Coronary artery (tissue), 2 donors: ENCODE measurements around the gene MSX1.

Source experiments
- DNase-seq: peaks from one replicate; pipeline ENCODE4 v3.0.0-alpha.2; 2017; ENCODE audit warnings: low spot score
- H3K27ac ChIP-seq, 2 donors: fragments of 200-600 bp; sonication (generic); one replicate each; pipeline ENCODE4 v1.5.1; 2016 to 2019
- H3K4me3 ChIP-seq: fragments of 200-600 bp; sonication (generic); 2 replicates; pipeline ENCODE4 v1.5.1; 2016; ENCODE audit warnings: mild to moderate bottlenecking, moderate library complexity
- TF ChIP-seq, protein P1 (sequence below): fragments of 200-600 bp; sonication (generic); IDR thresholded peaks from one replicate; pipeline ENCODE4 v1.5.1; 2019; ENCODE audit warnings: antibody characterized with exemption

MSX1 gene

DNA sequence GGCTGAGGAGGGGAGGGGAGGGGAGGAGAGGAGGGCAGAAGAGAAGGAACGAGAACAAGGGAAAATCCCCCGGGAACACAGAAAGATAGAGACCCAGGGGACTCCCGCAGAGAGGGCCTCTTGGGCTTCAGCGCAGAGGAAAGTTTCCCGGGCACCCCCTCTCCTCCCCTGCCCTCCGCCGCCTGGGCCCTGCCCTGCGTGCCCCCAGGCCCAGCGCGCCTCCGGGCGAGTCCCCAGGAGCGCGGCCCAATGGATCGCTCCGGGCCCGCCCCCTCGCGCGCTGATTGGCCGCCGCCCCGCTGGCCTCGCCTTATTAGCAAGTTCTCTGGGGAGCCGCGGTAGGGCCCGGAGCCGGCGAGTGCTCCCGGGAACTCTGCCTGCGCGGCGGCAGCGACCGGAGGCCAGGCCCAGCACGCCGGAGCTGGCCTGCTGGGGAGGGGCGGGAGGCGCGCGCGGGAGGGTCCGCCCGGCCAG, at the start of gene MSX1:
Gene MSX1 (plus strand): TSS at position 341 of the 474 bp plus-strand sequence. CDS start 235 bp downstream, outside the sequence.
- H3K4me3 ChIP-seq: peak within 1 kb of the TSS; percentile 83
- peak; percentile 87 for DNase-seq
- TF ChIP-seq, protein P1, sequence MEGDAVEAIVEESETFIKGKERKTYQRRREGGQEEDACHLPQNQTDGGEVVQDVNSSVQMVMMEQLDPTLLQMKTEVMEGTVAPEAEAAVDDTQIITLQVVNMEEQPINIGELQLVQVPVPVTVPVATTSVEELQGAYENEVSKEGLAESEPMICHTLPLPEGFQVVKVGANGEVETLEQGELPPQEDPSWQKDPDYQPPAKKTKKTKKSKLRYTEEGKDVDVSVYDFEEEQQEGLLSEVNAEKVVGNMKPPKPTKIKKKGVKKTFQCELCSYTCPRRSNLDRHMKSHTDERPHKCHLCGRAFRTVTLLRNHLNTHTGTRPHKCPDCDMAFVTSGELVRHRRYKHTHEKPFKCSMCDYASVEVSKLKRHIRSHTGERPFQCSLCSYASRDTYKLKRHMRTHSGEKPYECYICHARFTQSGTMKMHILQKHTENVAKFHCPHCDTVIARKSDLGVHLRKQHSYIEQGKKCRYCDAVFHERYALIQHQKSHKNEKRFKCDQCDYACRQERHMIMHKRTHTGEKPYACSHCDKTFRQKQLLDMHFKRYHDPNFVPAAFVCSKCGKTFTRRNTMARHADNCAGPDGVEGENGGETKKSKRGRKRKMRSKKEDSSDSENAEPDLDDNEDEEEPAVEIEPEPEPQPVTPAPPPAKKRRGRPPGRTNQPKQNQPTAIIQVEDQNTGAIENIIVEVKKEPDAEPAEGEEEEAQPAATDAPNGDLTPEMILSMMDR: no peak
- H3K27ac ChIP-seq: peak within 1 kb of the TSS; percentile 22 to 73

DNA sequence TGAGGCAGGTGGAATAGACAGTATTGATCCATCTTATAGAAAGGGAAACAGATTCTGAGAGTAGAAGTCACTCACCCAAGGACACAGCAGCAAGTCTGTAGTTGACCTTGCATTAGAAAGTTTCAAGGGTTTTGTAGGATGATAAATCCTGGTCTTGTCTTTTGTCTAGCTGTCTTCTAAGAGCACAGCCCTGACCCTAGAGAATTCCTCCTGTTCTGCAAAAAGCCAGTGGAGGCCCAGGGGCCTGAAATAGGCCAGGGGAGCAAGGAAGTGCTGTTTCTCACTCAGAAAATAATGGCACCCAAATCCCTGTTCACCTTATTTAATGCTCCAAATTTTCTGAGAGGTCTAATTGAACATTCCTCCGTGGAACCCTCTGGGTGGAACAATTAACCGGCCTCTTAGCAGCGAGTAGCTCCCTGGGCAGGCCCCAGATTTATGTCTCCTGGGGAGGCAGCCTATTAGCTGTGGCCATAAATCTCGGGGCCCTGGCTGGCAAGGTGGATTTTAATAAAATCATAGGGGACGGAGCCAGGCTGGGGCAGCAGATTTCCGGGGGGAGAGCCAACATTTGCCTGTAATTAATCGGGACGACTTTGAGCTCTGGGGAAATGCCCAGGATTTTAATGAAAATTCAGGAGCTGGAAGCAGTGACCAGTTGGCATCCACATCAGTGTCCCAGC, 49.2 kb upstream of the MSX1 start:
- TF ChIP-seq, protein P1: no peak
- Histone ChIP-seq H3K4me3 (no peak overlapping the region), H3K27ac (no peak overlapping the region)
- DNase-seq: no peak

DNA sequence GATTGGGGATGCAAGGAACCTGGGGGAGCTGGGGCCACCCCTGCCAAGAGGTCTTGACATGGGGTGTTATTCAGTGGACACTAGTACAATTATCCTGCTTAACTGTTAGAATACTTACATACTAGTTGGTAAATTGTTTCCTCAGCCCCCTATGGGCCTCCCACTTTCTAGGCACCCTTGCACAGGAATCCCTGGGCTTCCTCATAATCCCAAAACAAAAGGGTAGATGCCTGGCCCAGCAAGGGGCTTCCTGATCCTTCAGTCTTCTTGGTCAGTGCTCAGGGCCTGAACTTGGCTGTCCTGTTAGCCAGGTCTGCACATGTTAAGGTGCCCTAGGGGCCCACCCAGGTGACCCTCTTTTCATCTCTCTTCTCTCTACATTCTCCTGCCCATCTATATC, 48.7 kb upstream of the MSX1 start:
- no peak for DNase-seq
- H3K4me3 ChIP-seq: no peak overlapping the region
- TF ChIP-seq, protein P1: no peak
- H3K27ac ChIP-seq: no peak overlapping the region

DNA sequence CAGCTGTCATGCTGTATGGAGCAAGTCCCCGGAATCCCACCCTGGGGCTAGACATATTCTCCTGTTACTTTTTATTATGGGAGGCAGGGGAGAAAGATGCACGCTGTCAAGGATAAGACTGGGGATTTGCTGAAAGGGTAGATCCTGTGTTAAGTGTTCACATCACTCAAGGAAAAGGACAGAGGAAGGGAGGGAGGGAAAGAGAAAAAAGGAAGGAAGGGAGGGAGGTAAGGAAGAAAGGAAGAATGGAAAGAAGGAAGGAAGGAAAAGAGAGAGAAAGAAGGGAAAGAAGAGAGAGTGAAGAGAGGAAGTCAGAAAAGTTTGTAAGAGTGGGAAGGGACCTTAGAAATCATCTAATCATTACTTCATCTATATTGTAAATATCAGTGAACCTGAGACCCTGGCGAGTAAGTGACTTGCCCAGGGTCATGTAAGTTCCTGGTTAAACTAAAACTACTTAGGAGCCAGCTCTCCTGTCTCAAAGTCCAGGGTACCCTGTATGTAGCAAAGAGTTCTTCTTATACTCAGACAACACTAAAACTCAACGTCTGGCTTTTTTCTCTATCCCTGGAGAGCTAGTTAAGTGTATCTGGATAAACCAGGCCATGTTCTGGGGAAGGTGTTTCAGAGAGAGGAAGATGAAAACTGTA, 47.2 kb upstream of the MSX1 start:
- TF ChIP-seq, protein P1: no peak
- no peak overlapping the region for H3K4me3 ChIP-seq
- H3K27ac ChIP-seq: no peak overlapping the region
- no peak for DNase-seq

DNA sequence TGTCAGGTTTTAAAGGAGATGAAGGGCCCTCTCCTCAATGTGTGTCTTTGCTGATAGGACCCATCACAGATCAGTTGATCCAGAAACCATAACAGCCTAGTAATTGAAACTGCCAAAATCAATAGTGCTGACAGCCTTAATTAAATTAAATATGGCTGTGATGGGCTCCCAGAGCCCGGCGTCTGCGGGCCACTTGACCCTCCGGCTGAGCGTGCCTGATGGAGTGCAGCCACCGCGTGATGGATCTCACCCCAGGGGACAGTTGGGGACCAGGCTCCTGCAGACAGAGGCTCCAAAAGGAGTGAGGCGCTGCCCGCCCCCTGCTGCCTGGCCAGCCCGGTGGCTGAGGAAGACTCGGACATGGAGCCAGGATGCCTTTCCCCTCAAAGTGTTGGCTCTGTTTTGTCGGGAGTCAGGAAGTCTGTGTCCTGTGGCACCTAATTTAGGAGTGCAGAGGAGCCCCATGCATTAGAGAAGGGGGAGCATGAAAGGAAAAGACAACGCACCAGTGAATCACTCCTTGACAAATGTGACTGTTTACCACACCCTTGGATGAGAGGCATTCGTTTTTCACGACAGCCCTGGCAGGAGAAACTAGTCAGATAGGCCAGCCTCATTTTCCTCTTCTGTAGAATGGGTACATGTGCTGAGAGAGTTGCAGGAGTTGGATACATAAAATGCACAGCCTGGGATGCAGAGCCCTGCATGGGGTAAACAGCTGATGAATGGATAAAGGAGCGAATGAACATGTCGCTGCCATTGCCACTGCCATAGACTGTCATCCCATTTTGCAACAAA, 40.9 kb upstream of the MSX1 start:
- DNase-seq: no peak
- H3K4me3 ChIP-seq: no peak overlapping the region
- TF ChIP-seq, protein P1: no peak
- no peak overlapping the region for H3K27ac ChIP-seq

DNA sequence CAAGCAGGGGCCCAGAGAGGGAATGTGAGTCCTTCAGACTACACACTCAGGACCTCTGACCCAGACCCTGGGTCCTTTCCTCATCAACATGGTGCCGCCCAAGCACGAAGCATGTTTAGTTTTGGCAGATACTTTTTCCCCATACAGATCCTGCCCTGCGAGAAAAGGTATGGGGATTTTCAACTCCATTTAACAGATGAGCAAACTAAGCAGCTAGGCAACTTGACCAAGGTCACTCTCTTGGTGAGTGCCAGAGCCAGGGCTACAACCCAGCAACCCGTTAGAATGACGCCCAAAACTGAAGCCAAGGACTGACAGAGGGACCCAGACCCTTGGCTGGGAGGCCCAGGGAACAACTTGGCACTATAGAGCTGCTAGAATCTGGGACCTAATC, 40.3 kb upstream of the MSX1 start:
- DNase-seq: no peak
- TF ChIP-seq, protein P1: no peak

More for the DNA sequence above, 40.3 kb upstream of the MSX1 start:
- H3K27ac ChIP-seq: no peak overlapping the region
- no peak overlapping the region for H3K4me3 ChIP-seq
